Eye (tissue), 1 donor: ENCODE data around the gene FOSL1.

Experiments
- DNase-seq: peaks from one replicate; pipeline ENCODE4 v3.0.0-alpha.2; 2015

The FOSL1 gene

GRCh38 chr11:65919573-65920371, 19.6 kb upstream of the FOSL1 start:
- peak; percentile 66 for DNase-seq

DNA sequence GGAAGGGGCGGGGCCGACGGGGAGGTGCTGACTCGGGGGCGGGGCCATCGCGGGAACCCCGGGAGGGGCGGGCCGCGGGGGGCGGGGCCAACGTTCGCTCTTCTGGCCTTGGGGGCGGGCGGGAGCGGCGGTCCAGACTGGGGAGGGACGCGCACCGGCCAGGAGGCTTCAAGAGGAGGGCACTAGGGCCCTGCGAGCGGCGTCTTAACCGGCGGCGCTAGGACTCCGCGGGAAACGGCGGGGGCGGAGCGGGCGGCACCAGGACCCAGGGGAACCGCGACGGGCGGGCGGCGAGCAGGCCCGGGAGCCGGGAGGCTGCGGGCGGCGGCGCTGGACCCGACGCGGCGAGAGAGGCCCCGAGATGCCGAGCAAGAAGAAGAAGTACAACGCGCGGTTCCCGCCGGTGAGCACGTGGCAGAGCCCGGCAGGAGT, 19.0 kb upstream of the FOSL1 start, which contains the start of gene DRAP1:
Gene DRAP1, plus strand, starts transcription at position 286 of the 432 bp plus-strand sequence. Its CDS starts 76 bp downstream, at position 362.
- peak; percentile 99 for DNase-seq

GRCh38 chr11:65918211-65919140, 18.3 kb upstream of the FOSL1 start, which contains the start of gene C11orf68:
C11orf68 (minus strand) TSS chr11:65919062; CDS start chr11:65919031, 31 bp downstream.
- DNase-seq: peak; percentile 67

DNA sequence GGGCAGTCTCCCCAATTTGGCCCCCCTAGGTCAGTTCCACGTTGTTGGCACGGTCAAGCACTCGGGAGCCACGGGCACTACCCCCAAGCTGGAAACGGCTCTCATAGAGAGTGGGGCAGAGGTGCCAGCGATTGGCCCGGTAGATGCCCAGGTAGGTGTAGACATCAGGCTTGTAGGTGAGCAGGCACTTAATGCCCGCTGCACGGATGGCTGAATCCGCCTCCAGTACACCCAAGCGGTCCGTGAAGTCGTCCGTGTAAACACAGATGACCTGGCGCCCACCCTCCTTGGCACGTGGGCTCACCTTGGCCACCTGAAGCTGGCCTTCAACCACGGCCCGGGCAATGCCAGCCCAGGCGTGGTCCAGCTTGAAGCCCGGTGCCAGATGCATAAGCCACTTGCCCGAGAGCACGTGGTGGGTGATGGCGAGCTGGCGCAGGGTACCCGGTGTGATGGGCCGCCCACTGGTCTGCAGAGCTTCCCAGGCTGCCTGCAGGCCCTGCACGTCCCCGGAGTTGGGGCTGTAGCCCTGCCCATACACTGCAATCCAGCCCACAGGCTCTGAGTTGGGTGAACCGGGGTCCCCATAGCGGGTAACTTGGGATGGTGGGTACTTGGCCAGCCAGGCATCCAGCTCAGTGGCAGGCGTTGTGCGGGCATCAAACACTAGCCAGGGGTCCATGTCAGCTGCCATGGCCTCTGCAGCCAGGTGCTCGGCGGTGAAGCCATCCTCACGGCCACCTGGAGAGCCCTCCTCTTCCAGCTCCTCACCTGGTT, 17.4 kb upstream of the FOSL1 start:
- DNase-seq: no peak

- DNase-seq: no peak
These were observed 16.9 kb upstream of the FOSL1 start for GRCh38 chr11:65917077-65917433.

- DNase-seq: no peak
These were observed 16.2 kb upstream of the FOSL1 start for GRCh38 chr11:65916391-65916790.

- DNase-seq: peak; percentile 36
These were observed 15.6 kb upstream of the FOSL1 start for GRCh38 chr11:65915821-65916251.

GRCh38 chr11:65915101-65915820, 15.1 kb upstream of the FOSL1 start:
- DNase-seq: peak; percentile 54

- DNase-seq: no peak
These were observed 12.7 kb upstream of the FOSL1 start for GRCh38 chr11:65912845-65913244.

DNA sequence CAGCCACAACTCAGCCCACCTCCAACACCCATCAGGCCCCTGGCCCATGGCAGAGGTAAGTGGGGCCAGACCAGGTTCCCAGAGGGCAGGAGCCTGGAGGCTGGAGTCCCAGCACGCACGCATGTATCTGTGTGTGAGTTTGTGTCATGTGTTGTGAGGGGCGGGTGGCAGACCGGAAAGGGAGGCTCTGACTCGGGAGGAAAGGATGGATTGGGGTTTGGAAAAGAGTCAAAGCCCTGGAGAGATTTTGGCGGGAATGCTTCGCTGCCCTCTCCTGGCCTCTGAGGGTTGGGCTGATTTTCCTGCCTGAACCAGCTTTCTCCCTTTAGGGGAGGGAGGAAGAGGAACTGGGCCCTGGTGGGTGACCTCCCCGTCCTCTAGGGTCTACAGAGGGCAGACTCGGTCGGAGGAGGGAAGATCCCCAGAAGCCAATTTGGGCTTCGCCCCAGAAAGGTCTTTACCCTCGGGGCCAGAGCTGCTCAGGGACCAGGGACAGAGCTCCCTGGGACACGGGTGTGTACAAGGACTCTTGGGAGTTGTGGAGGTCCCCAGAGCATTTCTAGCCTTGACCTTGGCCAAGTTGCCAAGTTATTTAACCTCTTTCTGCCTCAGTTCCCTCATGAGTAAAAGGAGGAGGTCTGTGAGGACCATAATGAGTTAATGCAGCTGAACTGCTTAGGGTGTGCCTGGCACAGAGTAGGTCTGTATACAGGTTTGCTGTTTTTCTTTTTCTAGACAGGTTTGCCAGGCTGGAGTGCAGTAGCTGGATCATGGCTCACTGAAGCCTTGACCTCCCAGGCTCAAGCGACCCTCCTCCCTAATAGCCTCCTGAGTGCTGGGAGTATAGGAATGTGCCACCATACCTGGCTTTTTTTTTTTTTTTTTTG, 11.7 kb upstream of the FOSL1 start:
- DNase-seq: peak; percentile 77

DNA sequence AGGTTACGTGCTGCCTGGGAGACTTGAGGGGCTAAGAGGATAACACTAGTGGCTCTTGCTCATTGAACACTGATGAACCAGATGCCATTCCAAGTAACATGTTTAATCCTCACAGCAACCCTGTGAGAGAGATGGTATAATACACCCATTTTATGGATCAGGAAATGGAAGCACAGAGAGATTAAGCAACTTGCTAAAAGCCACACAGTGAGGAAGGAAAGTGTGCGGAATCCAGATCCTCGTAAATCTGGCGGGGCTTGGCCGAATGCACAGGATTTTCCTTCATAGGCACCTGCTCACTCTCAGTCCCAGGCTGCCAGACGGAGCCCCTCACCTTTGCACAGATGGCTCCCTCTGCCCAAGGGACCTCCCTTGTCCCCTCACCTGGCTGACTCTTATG, 7.7 kb upstream of the FOSL1 start:
- no peak for DNase-seq

GRCh38 chr11:65906602-65907001, 6.4 kb upstream of the FOSL1 start:
- DNase-seq: no peak

GRCh38 chr11:65903715-65904114, 3.5 kb upstream of the FOSL1 start:
- DNase-seq: no peak

GRCh38 chr11:65903068-65903481, 2.9 kb upstream of the FOSL1 start:
- DNase-seq: peak; percentile 33

DNA sequence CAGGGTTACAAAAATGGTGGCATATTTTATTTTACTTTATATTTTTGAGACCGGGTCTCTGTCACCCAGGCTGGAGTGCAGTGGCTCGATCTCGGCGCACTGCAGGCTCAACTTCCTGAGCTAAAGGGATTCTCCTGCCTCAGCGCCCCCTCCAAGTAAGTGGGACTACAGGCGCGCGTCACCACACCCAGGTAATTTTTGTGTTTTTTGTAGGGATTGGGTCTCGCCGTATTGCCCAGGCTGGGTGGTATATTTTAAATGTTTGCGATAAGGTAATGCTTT, 652 bp upstream of the FOSL1 start:
- no peak for DNase-seq

DNA sequence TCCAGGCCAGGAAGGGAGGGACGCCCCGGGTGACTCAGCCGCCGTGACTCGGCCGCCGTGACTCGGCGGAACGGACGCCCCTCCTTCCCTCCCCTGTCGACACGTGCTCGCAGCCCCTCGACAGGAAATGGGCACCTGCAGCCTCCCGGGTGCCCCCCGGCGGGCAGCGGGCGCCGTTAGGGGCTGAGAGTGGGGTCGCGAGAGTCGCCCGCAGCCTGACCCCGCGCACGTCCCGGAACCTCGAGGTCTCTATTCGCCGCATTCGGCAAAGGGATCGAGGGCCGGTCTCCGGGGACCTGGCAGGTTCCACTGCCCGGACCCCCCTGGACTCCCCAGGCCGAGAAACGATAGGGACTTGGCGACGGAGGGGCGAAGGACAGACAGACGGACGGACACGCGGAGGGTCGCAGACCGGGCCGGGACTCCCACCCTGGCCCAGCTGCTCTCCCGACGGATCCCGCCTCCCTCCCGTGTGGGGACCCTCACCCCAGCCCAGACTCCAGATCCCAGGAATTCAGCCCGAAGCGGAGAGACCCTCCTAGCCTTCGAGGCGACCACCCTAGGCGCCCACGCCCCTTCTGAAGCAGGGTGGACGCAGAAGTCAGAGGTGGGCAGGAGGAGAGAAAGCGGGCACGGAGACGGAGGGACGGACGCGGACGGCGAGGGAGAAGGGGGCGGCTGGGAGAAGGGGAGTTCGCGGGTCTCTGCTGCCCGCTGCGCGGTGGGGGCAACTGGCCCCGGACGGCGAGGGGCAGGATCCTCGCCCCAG, 648 bp downstream of the FOSL1 start:
- DNase-seq: peak; percentile 56

GRCh38 chr11:65898656-65899355, 1.4 kb downstream of the FOSL1 start:
- DNase-seq: peak; percentile 10

- DNase-seq: no peak
These were observed 3.1 kb downstream of the FOSL1 start for GRCh38 chr11:65897020-65897471.
